Keratinocyte (primary cell): ENCODE measurements around the gene FNTB. TPM values are rescaled to one million over a fixed set of nuclear protein-coding genes. Genes with fewer than 3 reads are reported as not detected.

ENCODE experiments used
- DNase-seq: peaks from one replicate; pipeline ENCODE4 v3.0.0-alpha.2; 2011; ENCODE audit warnings: low read depth, missing footprints, low spot score
- FAIRE-seq: peaks from 2 replicates; lab custom pipeline; 2011; peaks lifted over from hg19 to GRCh38; lab: Jason Lieb, UNC
- H2AFZ ChIP-seq: 2 replicates; pipeline ENCODE4 v1.6.0; 2012; ENCODE audit warnings: low read length, control low read depth, inconsistent platforms; ENCODE audit not compliant: control insufficient read depth
- H3K27ac ChIP-seq: 2 replicates; pipeline ENCODE4 v1.5.1; 2011; ENCODE audit warnings: low read length; ENCODE audit not compliant: control insufficient read depth, insufficient read depth
- H3K27me3 ChIP-seq: 3 replicates; pipeline ENCODE4 v1.6.0; 2011; ENCODE audit warnings: low read length; ENCODE audit not compliant: control insufficient read depth, insufficient read depth; ENCODE audit errors: extremely low read depth
- H3K36me3 ChIP-seq, 2 experiments: 2 replicates in 1 of 2; 3 replicates in 1 of 2; pipeline ENCODE4 v1.5.1; 2011; ENCODE audit warnings: low read length in 2 of 2, mild to moderate bottlenecking in 1 of 2; ENCODE audit not compliant: control insufficient read depth in 2 of 2, insufficient read depth in 2 of 2; ENCODE audit errors: extremely low read depth in 1 of 2
- H3K4me1 ChIP-seq: 3 replicates; pipeline ENCODE4 v1.5.1; 2011; ENCODE audit warnings: low read length; ENCODE audit not compliant: control insufficient read depth, insufficient read depth; ENCODE audit errors: extremely low read depth
- H3K4me2 ChIP-seq: 3 replicates; pipeline ENCODE4 v1.6.0; 2011; ENCODE audit warnings: low read depth, low read length; ENCODE audit not compliant: control insufficient read depth, insufficient read depth; ENCODE audit errors: extremely low read depth
- H3K4me3 ChIP-seq, 3 experiments: fragments of 200-600 bp in 1 of 3; sonication (generic) in 1 of 3; 2 replicates in 2 of 3; 3 replicates in 1 of 3; pipeline ENCODE4 v1.5.1; 2011 to 2016; ENCODE audit warnings: low read length in 3 of 3, mild to moderate bottlenecking in 3 of 3, control low read depth in 2 of 3, inconsistent platforms in 1 of 3, low read depth in 1 of 3, mixed read lengths in 1 of 3, mixed run types in 1 of 3, moderate library complexity in 1 of 3; ENCODE audit not compliant: control insufficient read depth in 2 of 3, insufficient read depth in 2 of 3; ENCODE audit errors: extremely low read depth in 1 of 3
- H3K79me2 ChIP-seq: 2 replicates; pipeline ENCODE4 v1.6.0; 2012; ENCODE audit warnings: low read length; ENCODE audit not compliant: control insufficient read depth, insufficient read depth
- H3K9ac ChIP-seq: 3 replicates; pipeline ENCODE4 v1.6.0; 2011; ENCODE audit warnings: low read length; ENCODE audit not compliant: control insufficient read depth, insufficient read depth; ENCODE audit errors: extremely low read depth
- H3K9me1 ChIP-seq: 3 replicates; pipeline ENCODE4 v1.6.0; 2011; ENCODE audit warnings: low read length; ENCODE audit not compliant: control insufficient read depth, insufficient read depth; ENCODE audit errors: extremely low read depth
- H3K9me3 ChIP-seq: 2 replicates; pipeline ENCODE4 v1.5.1; 2012; ENCODE audit warnings: low read depth, low read length; ENCODE audit not compliant: control insufficient read depth
- H4K20me1 ChIP-seq: 3 replicates; pipeline ENCODE4 v1.6.0; 2011; ENCODE audit warnings: low read length; ENCODE audit not compliant: control insufficient read depth, insufficient read depth; ENCODE audit errors: extremely low read depth
- EZH2 ChIP-seq: IDR thresholded peaks from one replicate; pipeline ENCODE4 v1.6.1; 2012; ENCODE audit warnings: inconsistent platforms, mild to moderate bottlenecking, low read length, moderate library complexity
- dilution Hi-C: fragments of 300-500 bp; cut with MboI; formaldehyde crosslinking; loops from one replicate; pipeline ENCODE4 v1.7.0; 2020; ENCODE audit warnings: low sequenced_read_pairs; ENCODE audit not compliant: extremely low pct_ligation_motif_present
- polyA plus RNA-seq, 5 experiments: library from polyadenylated mRNA; depleted of rRNA in 3 of 5; stranded (reverse) in 3 of 5; stranded (forward) in 1 of 5; unstranded in 1 of 5; fragments of >200 nt; gene quantifications; 1 replicate in 1 of 5; 2 replicates in 3 of 5; 3 replicates in 1 of 5; pipeline versions ENCODE4 v1.2.1 to v1.2.3, GENCODE V29; 2011 to 2012; ENCODE audit warnings: missing spikeins in 2 of 5, low read depth in 1 of 5, low replicate concordance in 1 of 5
- TF ChIP-seq, protein P1 (sequence below), 3 experiments: IDR thresholded peaks in 1 of 3; conservative IDR thresholded peaks in 1 of 3; optimal IDR thresholded peaks in 1 of 3; 2 replicates in 2 of 3; 3 replicates in 1 of 3; pipeline versions ENCODE3 to v1.5.1; 2011; ENCODE audit warnings: low read length in 3 of 3, mild to moderate bottlenecking in 3 of 3, moderate library complexity in 2 of 3, control low read depth in 1 of 3, inconsistent platforms in 1 of 3; ENCODE audit not compliant: insufficient read depth in 2 of 3; ENCODE audit errors: extremely low read depth in 1 of 3

FNTB gene
- polyA plus RNA-seq, 1 donor (not counting 4 experiments of a cell fraction or from before 2014, with no cell fraction given): 10.1 TPM

DNA sequence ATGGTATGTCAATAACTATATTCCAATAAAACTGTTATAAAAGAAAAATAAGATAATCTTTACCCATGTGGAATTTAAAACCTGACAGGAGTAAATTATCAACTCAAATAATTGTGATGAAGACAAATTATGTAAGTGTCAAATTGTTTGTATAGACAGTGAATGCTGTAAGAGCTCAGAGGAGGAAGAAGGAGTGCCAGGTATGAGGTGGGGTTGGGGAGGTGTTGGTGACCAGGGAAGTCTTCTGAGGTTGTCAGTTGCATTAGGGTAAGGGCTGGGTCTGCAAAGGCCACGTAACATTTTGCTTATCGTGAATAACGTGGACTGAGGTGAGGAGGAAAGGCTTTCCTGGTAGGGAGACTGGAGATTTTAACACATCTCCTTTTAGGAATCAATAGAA is 118.1 kb downstream of the FNTB start:
- H3K4me2 ChIP-seq: no peak overlapping the region
- peaks cover 19% of the 10 kb centered on the region for H3K79me2 ChIP-seq
- FAIRE-seq: no peak
- H3K27ac ChIP-seq: no peak overlapping the region
- no peaks in the 10 kb centered on the region for H3K9me1 ChIP-seq
- peaks cover 11% of the 10 kb centered on the region for H3K4me1 ChIP-seq
- TF ChIP-seq EZH2: no peak
- TF ChIP-seq, protein P1, sequence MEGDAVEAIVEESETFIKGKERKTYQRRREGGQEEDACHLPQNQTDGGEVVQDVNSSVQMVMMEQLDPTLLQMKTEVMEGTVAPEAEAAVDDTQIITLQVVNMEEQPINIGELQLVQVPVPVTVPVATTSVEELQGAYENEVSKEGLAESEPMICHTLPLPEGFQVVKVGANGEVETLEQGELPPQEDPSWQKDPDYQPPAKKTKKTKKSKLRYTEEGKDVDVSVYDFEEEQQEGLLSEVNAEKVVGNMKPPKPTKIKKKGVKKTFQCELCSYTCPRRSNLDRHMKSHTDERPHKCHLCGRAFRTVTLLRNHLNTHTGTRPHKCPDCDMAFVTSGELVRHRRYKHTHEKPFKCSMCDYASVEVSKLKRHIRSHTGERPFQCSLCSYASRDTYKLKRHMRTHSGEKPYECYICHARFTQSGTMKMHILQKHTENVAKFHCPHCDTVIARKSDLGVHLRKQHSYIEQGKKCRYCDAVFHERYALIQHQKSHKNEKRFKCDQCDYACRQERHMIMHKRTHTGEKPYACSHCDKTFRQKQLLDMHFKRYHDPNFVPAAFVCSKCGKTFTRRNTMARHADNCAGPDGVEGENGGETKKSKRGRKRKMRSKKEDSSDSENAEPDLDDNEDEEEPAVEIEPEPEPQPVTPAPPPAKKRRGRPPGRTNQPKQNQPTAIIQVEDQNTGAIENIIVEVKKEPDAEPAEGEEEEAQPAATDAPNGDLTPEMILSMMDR (optimal IDR thresholded peaks at IDR 0.05 in 1 of 3, IDR thresholded peaks at IDR 0.05 in 1 of 3, conservative IDR thresholded peaks at IDR 0.05 in 1 of 3; ENCODE audit: extremely low read depth in 1 of 3, insufficient read depth in 2 of 3, low read length in 3 of 3): no peak
- no peak overlapping the region for H2AFZ ChIP-seq
- dilution Hi-C loops: no loop called here
- no peak overlapping the region for H3K9ac ChIP-seq
- no peaks in the 10 kb centered on the region for H3K27me3 ChIP-seq
- H3K9me3 ChIP-seq: no peaks in the 10 kb centered on the region
- no peaks in the 10 kb centered on the region for H3K36me3 ChIP-seq
- DNase-seq: no peak
- H3K4me3 ChIP-seq: no peak overlapping the region
- H4K20me1 ChIP-seq: no peaks in the 10 kb centered on the region

DNA sequence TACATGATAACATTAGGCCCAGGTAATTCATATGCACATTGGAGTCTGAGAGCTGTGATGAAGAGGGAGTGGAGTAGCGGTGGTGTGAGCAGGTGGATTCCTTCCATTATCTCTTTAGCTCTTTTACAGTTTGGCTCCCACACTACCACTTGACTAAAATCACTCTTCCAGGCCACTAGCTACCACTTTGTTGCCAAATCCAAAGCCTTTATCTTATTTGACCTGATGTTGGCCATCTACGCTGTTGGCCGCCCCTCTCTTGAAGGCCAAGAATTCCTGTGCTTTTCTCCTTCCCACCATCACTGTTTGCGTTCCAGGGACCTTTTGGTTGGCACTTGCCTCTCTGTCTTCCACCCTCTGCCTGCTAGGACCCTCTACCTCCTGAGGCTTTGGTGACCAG is 119.6 kb downstream of the FNTB start:
- DNase-seq (no peak), FAIRE-seq (no peak)
- TF ChIP-seq, protein P1 (optimal IDR thresholded peaks at IDR 0.05 in 1 of 3, IDR thresholded peaks at IDR 0.05 in 1 of 3, conservative IDR thresholded peaks at IDR 0.05 in 1 of 3; ENCODE audit: extremely low read depth in 1 of 3, insufficient read depth in 2 of 3, low read length in 3 of 3): no peak
- TF ChIP-seq EZH2: no peak
- Histone ChIP-seq H3K4me2 (no peak overlapping the region), H3K27ac (no peak overlapping the region), H3K27me3 (no peaks in the 10 kb centered on the region), H3K9me1 (no peaks in the 10 kb centered on the region), H4K20me1 (no peaks in the 10 kb centered on the region), H3K4me1 (peaks cover 6% of the 10 kb centered on the region), H3K9ac (no peak overlapping the region), H3K79me2 (peaks cover 7% of the 10 kb centered on the region), H3K4me3 (no peak overlapping the region), H3K9me3 (no peaks in the 10 kb centered on the region), H3K36me3 (no peaks in the 10 kb centered on the region), H2AFZ (no peak overlapping the region)
- dilution Hi-C loops: no loop called here
